AG04449 (cell line): Measurements from ENCODE around the gene CDH13.
"Not testable (repeated sequence)": the region's sequence is repeated elsewhere in the genome, so short reads cannot be mapped to it uniquely, and the experiment has no call there.

Experiments
- CTCF ChIA-PET: fragments of 350-600 bp; formaldehyde crosslinking; extraction: SDS; loops from one replicate; lab custom pipeline; 2021; ENCODE audit warnings: antibody characterized with exemption; lab: Yijun Ruan, JAX
- POLR2A ChIA-PET: fragments of 400-600, 350-600 bp; formaldehyde crosslinking; extraction: SDS; loops from one replicate; lab custom pipeline; 2020; ENCODE audit warnings: antibody characterized with exemption, inconsistent platforms; lab: Yijun Ruan, JAX
- DNase-seq: peaks from one replicate; pipeline ENCODE4 v3.0.0-alpha.2; 2010; ENCODE audit warnings: low read depth, low spot score
- H3K4me3 ChIP-seq: 2 replicates; pipeline ENCODE4 v1.5.1; 2011; ENCODE audit warnings: low read depth, mild to moderate bottlenecking, control low read depth, low read length
- TF ChIP-seq, protein P1 (sequence below): IDR thresholded peaks from one replicate; pipeline ENCODE4 v1.5.1; 2011; ENCODE audit warnings: mild to moderate bottlenecking, moderate library complexity, low read length, control low read depth, inconsistent platforms; ENCODE audit not compliant: insufficient read depth; ENCODE audit errors: missing control alignments

Gene CDH13

DNA sequence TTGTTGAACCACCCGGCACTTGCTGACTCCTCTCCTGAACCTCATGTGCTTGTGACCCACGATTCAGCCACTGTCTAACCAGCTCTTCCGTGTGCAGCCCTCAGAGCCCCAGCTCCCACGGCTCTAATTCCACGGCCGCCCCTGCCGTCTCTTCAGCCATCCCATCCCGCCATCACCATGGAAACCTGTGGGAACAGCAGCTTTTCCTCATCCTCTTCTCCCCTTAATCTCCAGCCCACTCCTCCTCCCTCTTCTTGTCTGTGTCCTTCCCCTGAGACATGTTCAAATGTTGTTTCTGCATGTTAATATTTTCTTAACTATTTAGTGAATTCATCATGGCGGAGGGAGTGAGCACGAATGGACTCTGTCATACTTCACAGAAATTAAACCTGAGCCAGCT, 285.2 kb downstream of the CDH13 start:
- H3K4me3 ChIP-seq: no peak overlapping the region
- TF ChIP-seq, protein P1, sequence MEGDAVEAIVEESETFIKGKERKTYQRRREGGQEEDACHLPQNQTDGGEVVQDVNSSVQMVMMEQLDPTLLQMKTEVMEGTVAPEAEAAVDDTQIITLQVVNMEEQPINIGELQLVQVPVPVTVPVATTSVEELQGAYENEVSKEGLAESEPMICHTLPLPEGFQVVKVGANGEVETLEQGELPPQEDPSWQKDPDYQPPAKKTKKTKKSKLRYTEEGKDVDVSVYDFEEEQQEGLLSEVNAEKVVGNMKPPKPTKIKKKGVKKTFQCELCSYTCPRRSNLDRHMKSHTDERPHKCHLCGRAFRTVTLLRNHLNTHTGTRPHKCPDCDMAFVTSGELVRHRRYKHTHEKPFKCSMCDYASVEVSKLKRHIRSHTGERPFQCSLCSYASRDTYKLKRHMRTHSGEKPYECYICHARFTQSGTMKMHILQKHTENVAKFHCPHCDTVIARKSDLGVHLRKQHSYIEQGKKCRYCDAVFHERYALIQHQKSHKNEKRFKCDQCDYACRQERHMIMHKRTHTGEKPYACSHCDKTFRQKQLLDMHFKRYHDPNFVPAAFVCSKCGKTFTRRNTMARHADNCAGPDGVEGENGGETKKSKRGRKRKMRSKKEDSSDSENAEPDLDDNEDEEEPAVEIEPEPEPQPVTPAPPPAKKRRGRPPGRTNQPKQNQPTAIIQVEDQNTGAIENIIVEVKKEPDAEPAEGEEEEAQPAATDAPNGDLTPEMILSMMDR: no peak
- no peak for DNase-seq
- ChIA-PET POLR2A (no interaction called here), CTCF (interaction anchor here (0.8 kb wide), 1 partner anchor 10 kb away, joined by 3 read pairs; no protein-coding TSS in a partner anchor)

DNA sequence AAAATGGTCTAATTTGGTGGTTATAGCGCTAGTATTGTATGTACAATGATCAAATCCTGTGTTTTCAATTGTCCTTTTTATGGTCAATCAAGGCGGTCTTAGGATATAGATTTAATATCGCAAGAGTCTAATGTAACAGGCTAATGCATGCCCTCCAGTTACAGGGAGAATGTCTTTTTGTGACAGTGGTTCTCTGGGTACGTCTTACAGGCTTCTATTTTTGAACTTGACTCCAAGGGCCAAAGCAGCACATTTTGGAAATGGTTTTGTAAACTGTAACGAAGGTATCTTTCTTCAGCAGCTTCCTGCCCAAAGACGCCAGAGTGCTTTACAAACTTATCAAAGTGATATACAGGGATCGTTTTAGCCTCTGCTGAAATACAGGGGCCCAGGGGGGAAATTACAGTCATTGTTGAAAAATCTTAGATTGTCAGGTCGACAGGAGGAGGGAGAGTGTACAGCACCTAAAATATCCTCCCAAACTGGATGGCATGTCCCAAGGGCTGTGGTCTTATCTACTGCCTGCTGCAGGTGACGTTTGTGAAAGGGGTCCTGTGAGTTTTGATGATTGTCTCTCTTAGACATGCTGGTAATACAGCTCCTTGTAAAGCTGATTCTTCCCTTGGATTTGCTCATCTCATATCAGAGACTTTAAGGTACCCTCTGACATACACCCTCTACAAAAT, 288.5 kb downstream of the CDH13 start:
- CTCF ChIA-PET: no interaction called here
- no peak for DNase-seq
- no peak overlapping the region for H3K4me3 ChIP-seq
- POLR2A ChIA-PET: no interaction called here
- TF ChIP-seq, protein P1: no peak

DNA sequence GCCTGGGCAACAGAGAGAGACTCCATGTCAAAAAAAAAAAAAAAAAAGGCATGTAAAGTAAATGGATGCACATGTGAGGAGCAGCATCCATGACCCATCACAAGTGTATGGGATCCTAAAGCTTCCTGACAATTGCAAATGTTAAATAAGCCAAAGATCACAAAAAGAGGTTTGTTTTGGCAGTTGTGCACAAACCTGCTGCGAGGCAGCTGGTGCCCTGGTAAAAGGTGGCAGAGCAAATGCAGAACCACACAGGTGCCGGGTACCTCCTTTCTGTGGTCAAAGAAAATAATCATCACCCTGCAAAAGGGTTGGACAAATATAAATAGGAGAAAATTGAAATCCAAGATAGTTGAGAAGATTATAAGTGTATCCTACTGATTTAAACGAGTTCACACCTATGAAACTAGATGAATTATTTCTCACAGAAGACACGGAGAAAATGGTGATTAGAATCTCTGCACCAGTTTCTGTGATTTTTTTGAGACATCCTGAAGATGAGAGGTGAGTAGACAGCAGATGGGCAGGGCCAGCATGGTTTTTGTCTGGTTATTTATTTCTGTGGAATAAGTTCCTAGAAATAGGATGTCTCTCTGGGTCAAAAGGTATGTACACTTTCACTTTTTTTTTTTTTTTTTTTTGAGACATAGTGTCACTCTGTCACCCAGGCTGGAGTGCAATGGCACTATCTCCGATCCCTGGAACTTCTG, 291.3 kb downstream of the CDH13 start:
- CTCF ChIA-PET: no interaction called here
- no peak overlapping the region for H3K4me3 ChIP-seq
- DNase-seq: no peak
- POLR2A ChIA-PET: no interaction called here
- TF ChIP-seq, protein P1: no peak

DNA sequence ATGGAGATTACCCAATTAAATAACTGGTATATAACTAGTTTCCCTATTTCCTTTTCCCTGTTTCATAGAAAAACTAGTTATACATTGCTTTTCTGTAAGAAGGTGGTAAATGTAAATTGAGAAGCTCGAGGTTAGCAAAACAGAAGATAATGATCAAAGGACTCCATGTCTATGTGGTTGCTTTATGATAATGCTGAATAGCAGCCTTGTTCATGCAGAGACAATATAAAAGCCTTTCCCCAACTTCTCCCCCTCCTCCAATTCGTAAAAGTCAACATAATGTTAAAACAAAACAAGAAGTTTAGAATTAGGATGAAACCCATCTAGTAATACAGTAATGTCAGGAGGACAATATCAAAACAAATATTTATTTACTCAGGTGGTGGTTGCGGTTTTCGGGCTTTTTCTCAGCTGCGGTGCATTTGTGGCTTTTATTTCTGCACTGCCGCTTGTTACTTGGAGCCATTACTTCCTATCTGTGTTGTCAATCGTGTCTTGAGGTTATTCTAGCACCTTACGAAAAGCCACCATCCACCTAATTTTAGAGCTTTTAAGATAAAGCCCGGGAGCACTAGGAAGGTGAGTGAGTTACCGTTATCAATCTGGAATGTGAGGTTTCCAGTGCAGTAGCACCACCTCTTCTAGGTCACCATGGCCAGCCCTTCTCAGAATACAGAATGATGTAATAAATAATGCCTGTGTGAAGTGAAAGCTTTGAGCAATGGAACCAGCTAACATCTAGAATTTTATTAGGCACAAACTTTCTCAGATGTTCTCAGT, 297.5 kb downstream of the CDH13 start:
- H3K4me3 ChIP-seq: no peak overlapping the region
- CTCF ChIA-PET: interaction anchor here (1.9 kb wide), 1 partner anchor 522 kb away, joined by 4 read pairs; no protein-coding TSS in a partner anchor
- TF ChIP-seq, protein P1: no peak
- POLR2A ChIA-PET: no interaction called here
- no peak for DNase-seq

DNA sequence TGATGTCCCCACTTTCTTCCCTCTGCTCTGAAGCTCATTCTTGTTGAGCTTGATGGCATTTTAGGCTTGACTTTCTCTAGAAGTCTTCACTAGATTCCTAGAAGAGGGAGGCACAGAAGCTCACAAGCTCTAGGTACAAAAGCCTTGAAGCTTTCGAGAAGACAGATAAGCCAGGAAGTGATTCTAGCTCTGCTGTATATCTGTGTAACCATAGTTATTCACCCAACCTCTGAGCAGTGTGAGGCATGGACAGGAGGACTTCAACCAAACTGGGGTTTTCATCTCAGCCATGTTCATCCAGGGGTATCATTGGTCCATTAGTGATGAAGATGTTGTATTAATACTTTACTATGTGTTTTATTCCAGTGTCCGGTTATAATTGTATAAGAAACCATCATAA, 299.7 kb downstream of the CDH13 start:
- no peak overlapping the region for H3K4me3 ChIP-seq
- TF ChIP-seq, protein P1: no peak
- ChIA-PET CTCF (no interaction called here), POLR2A (no interaction called here)
- no peak for DNase-seq

DNA sequence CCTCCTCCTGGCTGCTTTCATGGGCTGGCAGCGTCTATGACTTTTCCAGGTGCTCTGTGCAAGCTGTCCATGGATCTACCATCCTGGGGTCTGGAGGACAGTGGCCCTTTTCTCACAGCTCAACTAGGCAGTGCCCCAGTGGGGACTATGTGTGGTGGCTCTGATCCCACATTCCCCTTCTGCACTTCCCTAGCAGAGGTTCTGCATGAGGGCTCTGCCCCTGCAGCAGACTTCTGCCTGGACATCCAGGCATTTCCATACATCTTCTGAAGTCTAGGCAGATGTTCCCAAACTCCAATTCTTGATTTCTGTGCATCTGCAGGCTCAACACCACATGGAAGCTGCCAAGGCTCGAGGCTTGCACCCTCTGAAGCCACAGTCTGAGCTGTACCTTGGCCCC, 307.2 kb downstream of the CDH13 start:
- DNase-seq, H3K4me3 ChIP-seq, POLR2A ChIA-PET, CTCF ChIA-PET: not testable (repeated sequence)
